Ammon's horn (tissue), 1 donor: ENCODE measurements around the gene SLC25A29.

Experiments used
- DNase-seq: peaks from one replicate; pipeline ENCODE4 v3.0.0-alpha.2; 2016; ENCODE audit warnings: low spot score

SLC25A29 gene

GRCh38 chr14:100281286-100282082, 24.8 kb downstream of the SLC25A29 start:
- DNase-seq = no peak

- no peak for DNase-seq
Measured at GRCh38 chr14:100279563-100279962, 26.7 kb downstream of the SLC25A29 start.

- DNase-seq = no peak
Measured at GRCh38 chr14:100279133-100279532, 27.1 kb downstream of the SLC25A29 start.

GRCh38 chr14:100278702-100279101, 27.5 kb downstream of the SLC25A29 start:
- no peak for DNase-seq

GRCh38 chr14:100275214-100275613, 31.0 kb downstream of the SLC25A29 start:
- DNase-seq = no peak

GRCh38 chr14:100274250-100274649, 32.0 kb downstream of the SLC25A29 start:
- DNase-seq = no peak

- DNase-seq = no peak
Measured at GRCh38 chr14:100271247-100271939, 34.9 kb downstream of the SLC25A29 start.

- no peak for DNase-seq
Measured at GRCh38 chr14:100268591-100269207, 37.5 kb downstream of the SLC25A29 start.

GRCh38 chr14:100267990-100268389, 38.3 kb downstream of the SLC25A29 start:
- DNase-seq = no peak

GRCh38 chr14:100263141-100263540, 43.1 kb downstream of the SLC25A29 start:
- DNase-seq = no peak

- DNase-seq = no peak
Measured at GRCh38 chr14:100262545-100262944, 43.7 kb downstream of the SLC25A29 start.

- no peak for DNase-seq
Measured at GRCh38 chr14:100261621-100262020, 44.6 kb downstream of the SLC25A29 start.

GRCh38 chr14:100256339-100256895, 49.8 kb downstream of the SLC25A29 start:
- no peak for DNase-seq

GRCh38 chr14:100252684-100253083, 53.6 kb downstream of the SLC25A29 start:
- DNase-seq = no peak

- DNase-seq = no peak
Measured at GRCh38 chr14:100250732-100251465, 55.3 kb downstream of the SLC25A29 start.

GRCh38 chr14:100246809-100247428, 59.3 kb downstream of the SLC25A29 start:
- DNase-seq = peak; percentile 30

GRCh38 chr14:100243020-100243419, 63.2 kb downstream of the SLC25A29 start:
- no peak for DNase-seq

- no peak for DNase-seq
Measured at GRCh38 chr14:100241279-100241678, 65.0 kb downstream of the SLC25A29 start.
